ENCODE data around the gene GRID2. TPM values are rescaled to one million over a fixed set of nuclear protein-coding genes. Genes with fewer than 3 reads are reported as not detected.
"Not testable (repeated sequence)": the region's sequence is repeated elsewhere in the genome, so short reads cannot be mapped to it uniquely, and the experiment has no call there.

The GRID2 gene
- total and polyA plus RNA-seq, 2 donors: 0.63 to 26.1 TPM

DNA sequence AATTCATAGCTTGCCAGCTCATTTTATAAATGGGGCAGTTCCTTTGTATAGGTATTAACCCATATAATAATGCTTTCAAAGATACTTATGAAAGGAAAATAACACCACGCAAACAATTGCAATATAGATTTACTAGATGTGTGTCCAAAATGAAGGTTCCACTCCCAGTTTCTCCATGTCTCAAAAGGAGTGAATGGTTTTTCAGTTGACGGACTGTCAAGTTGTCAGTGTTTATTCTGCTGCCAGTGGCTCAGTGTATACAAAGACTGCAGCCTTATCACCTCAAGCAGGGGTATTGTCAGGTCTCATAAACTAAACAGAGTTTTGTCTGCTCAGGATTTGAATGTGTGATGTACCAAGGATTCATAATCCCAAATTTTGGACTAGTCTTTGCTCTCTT lies 939.5 kb downstream of the GRID2 start:
- DNase-seq (ENCODE audit: extremely low spot score): no peak
- 93% methylated on average over 2 of the region's 2 CpGs for WGBS
- no peak overlapping the region for H3K27ac ChIP-seq (ENCODE audit: low read depth)
- H3K4me3 ChIP-seq (ENCODE audit: low read depth, low read length): no peak overlapping the region
- no peaks in the 10 kb centered on the region for H3K36me3 ChIP-seq (ENCODE audit: insufficient read depth)
- no peaks in the 10 kb centered on the region for H3K4me1 ChIP-seq (ENCODE audit: insufficient read depth)

DNA sequence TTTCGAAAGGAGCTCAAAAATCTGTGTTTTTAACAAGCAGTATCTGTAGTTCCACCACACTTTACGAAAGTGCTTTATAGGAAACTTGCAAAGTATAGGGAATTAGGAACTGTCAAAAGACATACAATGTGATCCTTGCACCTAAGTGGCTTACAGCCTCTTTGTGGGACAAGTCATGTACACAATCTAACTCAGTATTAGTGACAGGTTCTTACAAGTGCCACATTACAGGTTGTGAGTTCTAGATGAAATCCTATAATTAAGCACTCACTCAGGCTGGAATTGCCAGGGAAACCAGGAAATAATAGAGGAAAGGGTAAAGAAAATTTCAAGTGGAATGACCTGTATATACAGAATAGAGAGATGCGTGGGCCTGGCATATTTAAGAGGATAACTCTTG lies 957.4 kb downstream of the GRID2 start:
- no peaks in the 10 kb centered on the region for H3K36me3 ChIP-seq (ENCODE audit: insufficient read depth)
- no peaks in the 10 kb centered on the region for H3K4me1 ChIP-seq (ENCODE audit: insufficient read depth)
- 93% methylated on average over 3 of the region's 3 CpGs for WGBS
- H3K4me3 ChIP-seq (ENCODE audit: low read depth, low read length): no peak overlapping the region
- no peak for DNase-seq (ENCODE audit: extremely low spot score)
- no peak overlapping the region for H3K27ac ChIP-seq (ENCODE audit: low read depth)

DNA sequence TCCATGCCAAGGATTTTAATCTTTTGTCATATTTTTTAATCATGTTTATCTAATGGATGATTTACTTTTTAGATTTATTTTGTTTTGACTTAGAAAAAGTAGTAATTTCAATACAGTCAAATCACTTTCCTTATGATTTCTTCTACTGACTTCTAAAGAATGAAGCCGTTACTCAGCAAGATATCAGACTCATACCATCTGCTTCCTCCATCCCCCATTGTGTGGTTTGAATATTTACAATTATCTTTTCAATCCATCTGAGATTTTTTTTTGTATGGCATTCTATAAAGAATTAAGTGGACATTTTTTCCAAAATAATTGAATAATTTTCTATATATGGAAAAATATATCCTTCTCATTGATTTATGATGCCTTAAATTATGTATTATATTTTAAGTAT lies 959.4 kb downstream of the GRID2 start:
- Histone ChIP-seq H3K4me1 (ENCODE audit: insufficient read depth) (no peaks in the 10 kb centered on the region), H3K27ac (ENCODE audit: low read depth) (no peak overlapping the region), H3K4me3 (ENCODE audit: low read depth, low read length) (no peak overlapping the region), H3K36me3 (ENCODE audit: insufficient read depth) (no peaks in the 10 kb centered on the region)
- 80% methylated on average over 1 of the region's 1 CpG for WGBS
- DNase-seq (ENCODE audit: extremely low spot score): no peak

DNA sequence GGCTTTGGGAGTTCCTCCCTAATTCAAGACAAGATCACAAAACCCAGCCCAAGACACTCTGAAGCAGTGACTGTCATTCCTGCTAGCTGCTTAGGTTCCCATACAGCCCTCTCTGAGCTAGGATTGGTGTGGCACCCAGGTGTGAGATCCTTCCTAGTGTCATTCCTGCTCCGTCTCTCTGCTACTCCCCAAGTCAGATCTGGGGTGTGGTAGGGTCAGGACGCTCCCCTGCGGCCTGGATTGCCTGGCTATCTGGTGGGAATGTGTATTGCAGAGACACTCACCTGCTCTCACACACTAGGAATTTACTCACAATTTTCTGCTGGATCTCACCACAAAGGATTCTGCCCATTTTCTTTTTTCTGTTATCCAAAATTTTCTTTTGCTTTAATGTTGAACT lies 964.0 kb downstream of the GRID2 start:
- Histone ChIP-seq H3K4me1 (ENCODE audit: insufficient read depth) (no peaks in the 10 kb centered on the region), H3K27ac (ENCODE audit: low read depth) (no peak overlapping the region), H3K36me3 (ENCODE audit: insufficient read depth) (no peaks in the 10 kb centered on the region), H3K4me3 (ENCODE audit: low read depth, low read length) (no peak overlapping the region)
- no peak for DNase-seq (ENCODE audit: extremely low spot score)
- 89% methylated on average over 3 of the region's 3 CpGs for WGBS

DNA sequence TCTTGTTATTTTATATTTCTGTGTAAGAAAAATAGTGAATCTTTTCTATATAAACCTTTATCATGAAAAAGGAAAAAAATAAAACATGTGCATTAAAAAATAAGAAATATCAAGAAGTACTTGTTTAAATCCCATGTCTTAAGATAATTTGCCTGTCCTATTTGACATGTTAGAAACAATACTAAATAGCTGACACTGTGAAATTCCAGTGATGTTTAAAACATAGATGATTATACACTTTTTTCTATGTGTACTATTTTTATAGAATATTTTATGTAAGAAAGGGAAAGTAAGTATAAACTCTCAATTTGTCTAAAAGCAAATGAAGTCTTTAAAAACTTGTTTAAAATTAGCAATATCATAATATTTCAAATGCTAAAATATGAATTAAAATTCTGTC lies 981.6 kb downstream of the GRID2 start:
- no peaks in the 10 kb centered on the region for H3K36me3 ChIP-seq (ENCODE audit: insufficient read depth)
- no peak for DNase-seq (ENCODE audit: extremely low spot score)
- H3K4me3 ChIP-seq (ENCODE audit: low read depth, low read length): no peak overlapping the region
- no peaks in the 10 kb centered on the region for H3K4me1 ChIP-seq (ENCODE audit: insufficient read depth)
- no peak overlapping the region for H3K27ac ChIP-seq (ENCODE audit: low read depth)

DNA sequence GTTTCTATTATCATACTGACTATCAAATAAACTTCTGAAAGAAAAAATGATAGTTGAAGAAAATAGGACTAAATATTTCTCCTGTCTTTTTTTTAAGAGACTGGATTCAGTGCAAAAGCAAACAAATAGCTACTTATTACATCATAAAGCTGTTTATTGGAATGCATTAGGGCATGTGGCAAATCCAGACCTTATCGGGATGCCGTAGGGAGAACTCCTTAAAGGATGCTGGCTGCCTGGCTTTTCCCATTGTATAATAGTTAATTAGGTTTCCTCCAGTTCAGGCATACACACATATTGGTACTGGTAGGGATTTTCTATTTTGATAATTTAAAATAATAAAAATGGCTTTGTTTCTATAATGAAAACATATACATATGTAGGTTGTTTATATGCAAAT lies 985.5 kb downstream of the GRID2 start:
- H3K4me1 ChIP-seq (ENCODE audit: insufficient read depth): no peaks in the 10 kb centered on the region
- 51% methylated on average over 2 of the region's 2 CpGs for WGBS

DNA sequence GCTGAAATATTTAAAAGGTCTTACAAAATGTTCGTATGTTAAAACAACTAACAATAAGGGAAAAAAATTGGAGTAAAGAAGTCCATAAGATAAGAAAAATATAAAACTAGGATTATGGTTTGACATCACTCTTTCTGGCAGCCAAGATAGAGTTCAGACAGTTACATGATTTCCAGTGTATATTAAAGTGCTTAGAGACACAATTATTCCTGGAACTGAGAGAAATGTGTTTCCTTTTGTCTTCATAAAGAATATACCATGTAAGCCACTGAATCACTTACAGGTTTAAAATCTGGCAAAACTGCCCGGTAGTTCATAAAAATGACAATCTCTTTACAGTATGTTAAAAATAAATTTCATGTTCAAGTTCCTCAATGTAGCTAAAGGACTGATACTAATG lies 986.1 kb downstream of the GRID2 start:
- H3K36me3 ChIP-seq (ENCODE audit: insufficient read depth): no peaks in the 10 kb centered on the region
- H3K27ac ChIP-seq (ENCODE audit: low read depth): no peak overlapping the region
- no peak overlapping the region for H3K4me3 ChIP-seq (ENCODE audit: low read depth, low read length)
- peak; percentile 17 for DNase-seq (ENCODE audit: extremely low spot score)
- no peaks in the 10 kb centered on the region for H3K4me1 ChIP-seq (ENCODE audit: insufficient read depth)
- WGBS: 32% methylated on average over 2 of the region's 2 CpGs

More for the DNA sequence above, 985.5 kb downstream of the GRID2 start:
- H3K4me3 ChIP-seq (ENCODE audit: low read depth, low read length): no peak overlapping the region
- H3K27ac ChIP-seq (ENCODE audit: low read depth): no peak overlapping the region
- H3K36me3 ChIP-seq (ENCODE audit: insufficient read depth): no peaks in the 10 kb centered on the region
- DNase-seq (ENCODE audit: extremely low spot score): no peak

DNA sequence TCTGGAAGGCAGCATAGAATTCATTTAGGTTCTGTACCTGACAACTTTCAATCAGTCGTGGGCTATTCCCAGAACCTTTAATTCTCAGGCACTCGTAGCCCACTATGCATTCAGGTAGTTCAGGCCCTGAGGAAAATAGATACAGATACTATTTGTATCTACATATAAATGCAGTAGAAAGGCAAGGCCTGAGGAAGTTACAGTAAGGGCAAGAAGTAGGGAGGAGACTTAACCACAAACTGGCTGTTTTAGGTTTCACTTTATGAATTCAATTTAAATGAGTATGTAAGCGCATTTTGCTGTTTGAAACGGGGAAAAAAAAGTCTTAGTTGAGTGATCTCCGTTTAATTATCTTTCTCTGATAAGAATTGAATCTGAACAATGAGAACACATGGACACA lies 995.4 kb downstream of the GRID2 start:
- Histone ChIP-seq H3K36me3 (ENCODE audit: insufficient read depth) (no peaks in the 10 kb centered on the region), H3K4me1 (ENCODE audit: insufficient read depth) (no peaks in the 10 kb centered on the region), H3K4me3 (ENCODE audit: low read depth, low read length) (no peak overlapping the region), H3K27ac (ENCODE audit: low read depth) (no peak overlapping the region)
- 82% methylated on average over 5 of the region's 5 CpGs for WGBS
- no peak for DNase-seq (ENCODE audit: extremely low spot score)

DNA sequence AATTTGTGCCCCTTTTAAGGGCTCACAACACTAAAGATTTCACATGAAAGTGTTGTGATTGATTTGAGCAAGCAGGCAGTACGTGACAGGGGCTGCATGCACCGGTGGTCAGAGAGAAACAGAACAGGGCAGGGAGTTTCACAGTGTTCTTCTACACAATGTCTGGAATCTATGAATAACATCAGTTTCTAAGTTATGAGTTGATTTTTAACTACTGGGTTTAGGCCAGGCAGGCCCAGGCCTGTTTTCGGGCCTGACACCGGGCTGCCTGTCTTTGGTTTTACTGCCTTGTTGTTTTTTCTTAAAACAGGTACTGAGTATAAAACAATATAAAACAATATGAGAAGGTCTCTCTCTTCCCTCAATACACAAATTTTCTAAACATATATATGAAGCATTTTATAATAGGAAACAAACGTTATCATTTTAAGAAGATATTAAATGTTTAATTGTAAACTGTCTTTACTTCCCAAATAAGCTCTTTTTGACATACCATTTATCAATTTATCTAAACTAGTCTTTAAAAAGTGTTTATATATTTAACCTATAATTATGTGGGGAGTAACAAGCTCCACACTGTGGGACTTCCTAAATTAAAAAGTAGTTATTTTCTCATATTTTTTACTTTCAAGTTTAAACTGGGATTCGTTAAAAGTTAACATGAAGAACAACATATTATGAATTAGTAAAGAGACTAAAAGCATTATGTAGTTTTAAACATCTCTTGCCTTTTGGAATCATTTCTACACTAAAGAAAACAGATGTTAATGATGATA lies 997.2 kb downstream of the GRID2 start:
- WGBS: 63% methylated on average over 6 of the region's 6 CpGs
- not testable (repeated sequence) for H3K4me1 ChIP-seq (ENCODE audit: insufficient read depth); DNase-seq (ENCODE audit: extremely low spot score); H3K4me3 ChIP-seq (ENCODE audit: low read depth, low read length); H3K27ac ChIP-seq (ENCODE audit: low read depth); H3K36me3 ChIP-seq (ENCODE audit: insufficient read depth)

DNA sequence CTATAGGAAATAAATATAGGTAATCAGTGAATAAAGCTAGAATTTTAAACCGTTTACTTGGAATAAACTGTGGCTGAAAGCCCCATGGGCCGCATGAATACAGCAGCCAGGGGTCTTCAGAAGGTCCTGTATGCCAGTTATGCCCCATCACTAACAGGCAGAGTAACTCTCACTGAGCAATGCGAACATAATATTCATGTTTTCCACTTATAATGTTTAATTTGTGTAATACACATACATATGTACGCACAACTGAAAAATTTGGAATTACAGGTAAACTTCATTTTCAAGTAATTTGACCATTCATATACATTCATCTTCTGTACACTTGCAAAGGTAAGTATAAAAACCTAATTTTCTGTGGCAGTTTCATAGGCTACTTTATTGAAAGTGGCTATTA lies 998.5 kb downstream of the GRID2 start:
- H3K4me1 ChIP-seq (ENCODE audit: insufficient read depth): no peaks in the 10 kb centered on the region
- 92% methylated on average over 4 of the region's 4 CpGs for WGBS
- no peak overlapping the region for H3K27ac ChIP-seq (ENCODE audit: low read depth)
- no peak for DNase-seq (ENCODE audit: extremely low spot score)
- H3K36me3 ChIP-seq (ENCODE audit: insufficient read depth): no peaks in the 10 kb centered on the region
- no peak overlapping the region for H3K4me3 ChIP-seq (ENCODE audit: low read depth, low read length)

DNA sequence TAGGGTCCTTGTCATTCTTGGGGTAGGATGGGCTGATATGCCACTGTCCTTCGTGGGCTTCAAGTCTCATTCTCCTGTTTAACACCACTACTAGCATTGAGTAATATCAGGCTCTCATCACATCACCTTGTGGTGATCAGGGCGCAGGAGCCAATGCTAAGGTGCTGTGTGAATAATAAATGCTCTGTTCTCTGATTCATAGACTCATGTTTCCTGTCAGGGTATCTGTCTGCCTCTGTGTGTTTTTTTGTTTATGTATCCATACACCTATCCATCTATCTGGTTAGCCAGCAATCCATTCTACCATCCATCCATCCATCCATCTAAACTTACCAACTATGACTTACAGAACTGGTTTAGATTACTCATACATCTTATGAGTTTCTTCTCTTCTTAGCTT lies 999.7 kb downstream of the GRID2 start:
- no peak for DNase-seq (ENCODE audit: extremely low spot score)
- Histone ChIP-seq H3K4me1 (ENCODE audit: insufficient read depth) (no peaks in the 10 kb centered on the region), H3K36me3 (ENCODE audit: insufficient read depth) (no peaks in the 10 kb centered on the region), H3K27ac (ENCODE audit: low read depth) (no peak overlapping the region), H3K4me3 (ENCODE audit: low read depth, low read length) (no peak overlapping the region)
- WGBS: 83% methylated on average over 2 of the region's 2 CpGs

DNA sequence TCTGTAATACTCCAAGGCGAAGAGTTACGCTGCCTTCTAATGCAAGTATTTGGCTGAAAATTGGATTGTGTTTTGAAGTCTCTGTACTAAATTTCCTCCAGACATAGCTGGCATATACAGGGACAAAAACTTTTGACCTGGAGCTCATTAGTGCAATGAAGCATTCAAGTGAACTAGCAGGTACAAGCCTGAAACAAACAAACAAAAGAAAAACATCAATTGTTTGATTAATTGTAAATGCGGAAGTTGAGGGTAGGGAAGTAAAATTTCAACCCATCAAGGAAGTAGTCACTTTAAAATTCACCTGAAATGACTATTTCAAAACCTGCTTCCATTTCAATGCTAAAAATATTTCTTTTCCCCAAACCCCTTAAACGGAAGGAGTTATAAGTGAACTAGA lies 1008.5 kb downstream of the GRID2 start:
- H3K4me1 ChIP-seq (ENCODE audit: insufficient read depth): no peaks in the 10 kb centered on the region
- H3K36me3 ChIP-seq (ENCODE audit: insufficient read depth): no peaks in the 10 kb centered on the region
- no peak overlapping the region for H3K4me3 ChIP-seq (ENCODE audit: low read depth, low read length)
- 81% methylated on average over 4 of the region's 4 CpGs for WGBS
- no peak overlapping the region for H3K27ac ChIP-seq (ENCODE audit: low read depth)
- DNase-seq (ENCODE audit: extremely low spot score): no peak

DNA sequence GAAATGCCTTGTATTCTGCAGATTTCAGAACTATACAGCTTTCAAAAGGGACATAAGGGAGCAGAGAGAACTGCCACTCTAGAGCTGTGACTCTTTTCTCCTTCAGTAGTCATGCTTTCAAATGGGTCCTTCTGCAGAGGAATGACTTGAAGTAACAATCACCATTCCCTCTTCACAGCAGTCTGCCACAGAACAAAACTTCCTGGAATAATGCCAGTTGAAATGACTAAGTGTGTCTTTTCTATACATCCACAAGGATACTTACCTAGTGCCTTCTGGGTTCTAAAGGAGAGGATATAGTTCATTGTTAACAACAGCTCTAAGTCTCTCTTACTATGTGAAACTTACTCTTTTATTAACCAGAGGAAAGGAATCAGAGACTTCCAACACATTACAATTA lies 1009.4 kb downstream of the GRID2 start:
- Histone ChIP-seq H3K4me3 (ENCODE audit: low read depth, low read length) (no peak overlapping the region), H3K4me1 (ENCODE audit: insufficient read depth) (no peaks in the 10 kb centered on the region), H3K36me3 (ENCODE audit: insufficient read depth) (no peaks in the 10 kb centered on the region), H3K27ac (ENCODE audit: low read depth) (no peak overlapping the region)
- DNase-seq (ENCODE audit: extremely low spot score): no peak

DNA sequence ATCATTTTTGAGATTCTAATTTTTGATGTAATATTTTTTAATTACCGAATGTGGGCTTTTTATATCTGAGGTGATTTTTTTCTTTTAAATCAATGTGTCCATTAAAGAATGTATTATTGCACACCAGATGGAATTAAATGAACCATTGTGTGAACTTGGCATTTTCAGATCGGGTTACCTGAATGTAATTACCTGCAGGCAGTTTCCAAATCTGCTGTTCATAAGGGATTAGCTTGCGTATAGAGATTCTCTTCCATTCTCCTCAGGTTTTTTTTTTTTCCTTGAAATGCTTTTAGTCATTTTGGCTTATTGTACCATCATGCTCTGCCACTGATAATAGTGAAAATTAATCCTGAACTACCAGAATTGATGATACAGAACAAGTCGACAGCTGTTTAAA lies 1013.3 kb downstream of the GRID2 start:
- no peak for DNase-seq (ENCODE audit: extremely low spot score)
- Histone ChIP-seq H3K36me3 (ENCODE audit: insufficient read depth) (no peaks in the 10 kb centered on the region), H3K27ac (ENCODE audit: low read depth) (no peak overlapping the region), H3K4me1 (ENCODE audit: insufficient read depth) (no peaks in the 10 kb centered on the region), H3K4me3 (ENCODE audit: low read depth, low read length) (no peak overlapping the region)
- 83% methylated on average over 4 of the region's 4 CpGs for WGBS

DNA sequence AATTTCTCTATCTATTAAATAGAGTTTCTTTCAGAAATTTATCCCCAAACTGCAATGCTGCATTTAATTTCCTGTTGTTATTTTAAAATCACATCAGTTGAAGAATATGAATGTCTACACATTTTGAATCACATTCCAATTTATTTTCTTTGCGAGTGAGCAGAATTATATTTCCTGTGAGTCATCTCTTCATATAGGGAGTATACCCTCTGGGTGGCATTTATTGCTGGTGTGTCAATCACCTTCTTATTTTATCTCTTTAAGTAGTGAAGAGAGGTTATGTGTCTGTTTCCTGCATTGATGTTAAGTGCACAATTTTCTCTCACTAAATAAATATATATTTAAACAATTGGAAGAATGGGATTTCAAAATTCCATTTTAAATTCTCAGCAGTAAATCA lies 1013.8 kb downstream of the GRID2 start:
- 51% methylated on average over 1 of the region's 1 CpG for WGBS

More for the DNA sequence above, 1013.8 kb downstream of the GRID2 start:
- no peak for DNase-seq (ENCODE audit: extremely low spot score)
- Histone ChIP-seq H3K27ac (ENCODE audit: low read depth) (no peak overlapping the region), H3K4me1 (ENCODE audit: insufficient read depth) (no peaks in the 10 kb centered on the region), H3K36me3 (ENCODE audit: insufficient read depth) (no peaks in the 10 kb centered on the region), H3K4me3 (ENCODE audit: low read depth, low read length) (no peak overlapping the region)
